Neural cell (in vitro differentiated cells): ENCODE measurements around the gene TFAP2C. TPM values are rescaled to one million over a fixed set of nuclear protein-coding genes. Genes with fewer than 3 reads are reported as not detected.

Experiments
- H2AFZ ChIP-seq: fragments of 200-600, 300-800 bp; sonication (generic), shearing (Covaris generic); 2 replicates; pipeline ENCODE4 v1.6.0; 2014; ENCODE audit warnings: low read depth, mild to moderate bottlenecking, antibody characterized with exemption, low read length, moderate library complexity
- H3F3A ChIP-seq: fragments of 200-600 bp; shearing (Covaris generic); 2 replicates; pipeline ENCODE4 v1.6.1; 2016; ENCODE audit warnings: mild to moderate bottlenecking, moderate library complexity, mixed read lengths, antibody characterized with exemption, low read length; ENCODE audit not compliant: insufficient read depth, poor library complexity, severe bottlenecking
- H3K27ac ChIP-seq: fragments of 200-600, 300-800 bp; sonication (generic), shearing (Covaris generic); 2 replicates; pipeline ENCODE4 v1.5.1; 2014; ENCODE audit warnings: mild to moderate bottlenecking, low read length, moderate library complexity
- H3K27me3 ChIP-seq: fragments of 300-800, 200-600 bp; sonication (generic), shearing (Covaris generic); 2 replicates; pipeline ENCODE4 v1.6.0; 2014; ENCODE audit warnings: mild to moderate bottlenecking, low read depth, low read length, moderate library complexity; ENCODE audit not compliant: insufficient read depth
- H3K36me3 ChIP-seq: fragments of 300-800, 200-600 bp; sonication (generic), shearing (Covaris generic); 2 replicates; pipeline ENCODE4 v1.5.1; 2014; ENCODE audit warnings: mild to moderate bottlenecking, antibody characterized with exemption, low read length, moderate library complexity; ENCODE audit not compliant: insufficient read depth
- H3K4me2 ChIP-seq: fragments of 300-800, 200-600 bp; sonication (generic), shearing (Covaris generic); 2 replicates; pipeline ENCODE4 v1.6.0; 2014; ENCODE audit warnings: mild to moderate bottlenecking, low read length
- H3K4me3 ChIP-seq: fragments of 300-800, 200-600 bp; sonication (generic), shearing (Covaris generic); 2 replicates; pipeline ENCODE4 v1.5.1; 2014; ENCODE audit warnings: mild to moderate bottlenecking, low read length, moderate library complexity
- H3K79me2 ChIP-seq: fragments of 200-600 bp; shearing (Covaris generic); replicated peaks from 2 replicates; pipeline ENCODE4 v1.6.0; 2014; ENCODE audit warnings: mild to moderate bottlenecking, low read length, moderate library complexity; ENCODE audit not compliant: insufficient read depth
- H3K9ac ChIP-seq: fragments of 300-800, 200-600 bp; sonication (generic), shearing (Covaris generic); 2 replicates; pipeline ENCODE4 v1.6.1; 2016; ENCODE audit warnings: mild to moderate bottlenecking, low read length, mixed read lengths
- H3K9me2 ChIP-seq: fragments of 200-600 bp; shearing (Covaris generic); 2 replicates; pipeline ENCODE4 v1.6.1; 2016; ENCODE audit warnings: mild to moderate bottlenecking, low read length, mixed read lengths; ENCODE audit not compliant: insufficient read depth
- H3K9me3 ChIP-seq: fragments of 200-600, 300-800 bp; sonication (generic), shearing (Covaris generic); 2 replicates; pipeline ENCODE4 v1.6.1; 2016; ENCODE audit warnings: mild to moderate bottlenecking, mixed run types, low read length, moderate library complexity, mixed read lengths
- H4K20me1 ChIP-seq: fragments of 200-600 bp; shearing (Covaris generic); 2 replicates; pipeline ENCODE4 v1.6.1; 2016; ENCODE audit warnings: mild to moderate bottlenecking, mixed run types; ENCODE audit not compliant: insufficient read depth
- EP300 ChIP-seq: fragments of 450-650 bp; conservative IDR thresholded peaks from 2 replicates; pipeline ENCODE4 v1.6.1; 2014; ENCODE audit warnings: antibody characterized with exemption, mild to moderate bottlenecking, moderate library complexity; ENCODE audit not compliant: poor library complexity, severe bottlenecking
- EZH2 ChIP-seq: fragments of 200-600, 300-800 bp; shearing (Covaris generic), sonication (generic); IDR thresholded peaks from 2 replicates; pipeline ENCODE4 v1.6.1; 2014; ENCODE audit warnings: antibody characterized with exemption, low read length, borderline replicate concordance, mild to moderate bottlenecking; ENCODE audit not compliant: insufficient read depth, poor library complexity, severe bottlenecking
- MXI1 ChIP-seq: fragments of 450-650 bp; conservative IDR thresholded peaks from 2 replicates; pipeline ENCODE4 v1.6.1; 2014; ENCODE audit warnings: antibody characterized with exemption, mild to moderate bottlenecking; ENCODE audit not compliant: poor library complexity, severe bottlenecking
- POLR2AphosphoS5 ChIP-seq: IDR thresholded peaks from 2 replicates; pipeline ENCODE4 v1.6.1; 2012
- RAD21 ChIP-seq: fragments of 450-650 bp; conservative IDR thresholded peaks from 2 replicates; pipeline ENCODE4 v1.6.1; 2014; ENCODE audit warnings: antibody characterized with exemption, mild to moderate bottlenecking, moderate library complexity
- SMC3 ChIP-seq: fragments of 450-650 bp; conservative IDR thresholded peaks from 2 replicates; pipeline ENCODE4 v1.6.1; 2014; ENCODE audit warnings: antibody characterized with exemption, mild to moderate bottlenecking, moderate library complexity; ENCODE audit not compliant: poor library complexity
- TAF1 ChIP-seq: IDR thresholded peaks from 2 replicates; pipeline ENCODE4 v1.6.1; 2012; ENCODE audit warnings: low read depth
- polyA plus RNA-seq: library from polyadenylated mRNA; depleted of rRNA; stranded (reverse); fragments of >200 nt; gene quantifications from 2 replicates; pipeline ENCODE4 v1.2.3, GENCODE V29; 2014
- TF ChIP-seq, protein P1 (sequence below): IDR thresholded peaks from 2 replicates; pipeline ENCODE4 v1.6.1; 2012; ENCODE audit warnings: borderline replicate concordance
- TF ChIP-seq, protein P2 (sequence below): fragments of 450-650 bp; IDR thresholded peaks from 2 replicates; pipeline ENCODE4 v1.5.1; 2014; ENCODE audit warnings: antibody characterized with exemption, mild to moderate bottlenecking, moderate library complexity; ENCODE audit not compliant: poor library complexity, severe bottlenecking

Gene TFAP2C
- polyA plus RNA-seq, 1 donor from 2014 or later = not detected

DNA sequence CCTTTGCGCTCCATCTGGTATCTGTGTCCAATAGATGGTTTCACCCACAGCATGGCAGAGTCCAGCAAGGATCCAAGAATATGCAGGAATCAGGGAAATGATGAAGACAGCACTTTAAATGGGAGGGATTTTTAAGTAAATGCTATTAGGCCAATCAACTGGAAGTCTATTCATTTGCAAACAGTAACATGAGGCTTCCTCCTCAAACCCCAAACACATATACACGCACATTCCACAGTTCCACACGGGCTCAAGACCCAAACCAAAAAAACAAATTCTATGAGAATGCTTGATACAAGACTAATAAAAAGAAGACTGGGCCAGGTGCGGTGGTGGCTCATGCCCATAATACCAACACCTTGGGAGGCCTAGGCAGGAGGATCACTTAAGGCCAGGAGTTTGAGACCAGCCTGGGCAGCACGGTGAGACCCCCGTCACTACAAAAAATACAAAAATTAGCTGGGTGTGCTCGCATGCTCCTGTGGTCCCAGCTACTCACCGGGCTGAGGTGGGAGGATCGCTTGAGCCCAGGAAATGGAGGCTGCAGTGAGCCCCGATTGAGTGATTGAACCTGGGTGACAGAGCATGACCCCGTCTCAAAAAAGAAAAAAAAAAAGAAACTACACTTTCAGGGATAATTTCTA is 21.9 kb upstream of the TFAP2C start:
- Histone ChIP-seq H3K27ac (no peak overlapping the region), H2AFZ (no peak overlapping the region), H3F3A (no peaks in the 10 kb centered on the region), H4K20me1 (no peaks in the 10 kb centered on the region), H3K36me3 (no peaks in the 10 kb centered on the region), H3K79me2 (no peaks in the 10 kb centered on the region), H3K9me3 (no peaks in the 10 kb centered on the region), H3K4me3 (no peak overlapping the region), H3K4me2 (no peak overlapping the region), H3K9ac (no peak overlapping the region), H3K27me3 (no peaks in the 10 kb centered on the region), H3K9me2 (no peaks in the 10 kb centered on the region)
- TF ChIP-seq SMC3 = no peak
- TF ChIP-seq, protein P1, sequence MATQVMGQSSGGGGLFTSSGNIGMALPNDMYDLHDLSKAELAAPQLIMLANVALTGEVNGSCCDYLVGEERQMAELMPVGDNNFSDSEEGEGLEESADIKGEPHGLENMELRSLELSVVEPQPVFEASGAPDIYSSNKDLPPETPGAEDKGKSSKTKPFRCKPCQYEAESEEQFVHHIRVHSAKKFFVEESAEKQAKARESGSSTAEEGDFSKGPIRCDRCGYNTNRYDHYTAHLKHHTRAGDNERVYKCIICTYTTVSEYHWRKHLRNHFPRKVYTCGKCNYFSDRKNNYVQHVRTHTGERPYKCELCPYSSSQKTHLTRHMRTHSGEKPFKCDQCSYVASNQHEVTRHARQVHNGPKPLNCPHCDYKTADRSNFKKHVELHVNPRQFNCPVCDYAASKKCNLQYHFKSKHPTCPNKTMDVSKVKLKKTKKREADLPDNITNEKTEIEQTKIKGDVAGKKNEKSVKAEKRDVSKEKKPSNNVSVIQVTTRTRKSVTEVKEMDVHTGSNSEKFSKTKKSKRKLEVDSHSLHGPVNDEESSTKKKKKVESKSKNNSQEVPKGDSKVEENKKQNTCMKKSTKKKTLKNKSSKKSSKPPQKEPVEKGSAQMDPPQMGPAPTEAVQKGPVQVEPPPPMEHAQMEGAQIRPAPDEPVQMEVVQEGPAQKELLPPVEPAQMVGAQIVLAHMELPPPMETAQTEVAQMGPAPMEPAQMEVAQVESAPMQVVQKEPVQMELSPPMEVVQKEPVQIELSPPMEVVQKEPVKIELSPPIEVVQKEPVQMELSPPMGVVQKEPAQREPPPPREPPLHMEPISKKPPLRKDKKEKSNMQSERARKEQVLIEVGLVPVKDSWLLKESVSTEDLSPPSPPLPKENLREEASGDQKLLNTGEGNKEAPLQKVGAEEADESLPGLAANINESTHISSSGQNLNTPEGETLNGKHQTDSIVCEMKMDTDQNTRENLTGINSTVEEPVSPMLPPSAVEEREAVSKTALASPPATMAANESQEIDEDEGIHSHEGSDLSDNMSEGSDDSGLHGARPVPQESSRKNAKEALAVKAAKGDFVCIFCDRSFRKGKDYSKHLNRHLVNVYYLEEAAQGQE = no peak
- TF ChIP-seq EZH2 = no peak
- TF ChIP-seq MXI1 = no peak
- TF ChIP-seq POLR2AphosphoS5 = no peak
- TF ChIP-seq, protein P2, sequence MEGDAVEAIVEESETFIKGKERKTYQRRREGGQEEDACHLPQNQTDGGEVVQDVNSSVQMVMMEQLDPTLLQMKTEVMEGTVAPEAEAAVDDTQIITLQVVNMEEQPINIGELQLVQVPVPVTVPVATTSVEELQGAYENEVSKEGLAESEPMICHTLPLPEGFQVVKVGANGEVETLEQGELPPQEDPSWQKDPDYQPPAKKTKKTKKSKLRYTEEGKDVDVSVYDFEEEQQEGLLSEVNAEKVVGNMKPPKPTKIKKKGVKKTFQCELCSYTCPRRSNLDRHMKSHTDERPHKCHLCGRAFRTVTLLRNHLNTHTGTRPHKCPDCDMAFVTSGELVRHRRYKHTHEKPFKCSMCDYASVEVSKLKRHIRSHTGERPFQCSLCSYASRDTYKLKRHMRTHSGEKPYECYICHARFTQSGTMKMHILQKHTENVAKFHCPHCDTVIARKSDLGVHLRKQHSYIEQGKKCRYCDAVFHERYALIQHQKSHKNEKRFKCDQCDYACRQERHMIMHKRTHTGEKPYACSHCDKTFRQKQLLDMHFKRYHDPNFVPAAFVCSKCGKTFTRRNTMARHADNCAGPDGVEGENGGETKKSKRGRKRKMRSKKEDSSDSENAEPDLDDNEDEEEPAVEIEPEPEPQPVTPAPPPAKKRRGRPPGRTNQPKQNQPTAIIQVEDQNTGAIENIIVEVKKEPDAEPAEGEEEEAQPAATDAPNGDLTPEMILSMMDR = no peak
- TF ChIP-seq RAD21 = no peak
- no peak for TF ChIP-seq TAF1
- TF ChIP-seq EP300 = no peak

DNA sequence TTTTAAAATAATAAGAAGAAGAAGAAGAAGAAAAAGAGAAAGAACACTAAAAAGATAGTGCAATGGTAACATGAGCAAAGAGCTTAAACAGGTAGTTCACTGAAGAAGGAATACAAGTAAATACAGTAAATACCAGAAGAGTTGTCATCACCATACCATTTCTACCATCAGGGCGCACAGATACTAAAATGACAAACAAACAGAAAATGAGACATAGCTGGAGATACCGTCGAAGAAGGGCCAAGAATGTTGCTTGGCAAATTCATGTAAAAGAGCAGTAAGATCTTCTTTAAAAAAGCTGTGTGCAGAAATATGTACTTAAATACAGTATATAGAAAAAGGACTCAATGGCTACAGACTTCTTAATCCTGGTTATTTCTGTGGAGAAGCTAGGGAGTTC is 20.7 kb upstream of the TFAP2C start:
- no peaks in the 10 kb centered on the region for H3K79me2 ChIP-seq
- no peak overlapping the region for H2AFZ ChIP-seq
- no peaks in the 10 kb centered on the region for H3K9me3 ChIP-seq
- H3K9me2 ChIP-seq = no peaks in the 10 kb centered on the region
- no peaks in the 10 kb centered on the region for H3K36me3 ChIP-seq
- H3K4me3 ChIP-seq = no peak overlapping the region
- H3K27me3 ChIP-seq = no peaks in the 10 kb centered on the region
- no peaks in the 10 kb centered on the region for H4K20me1 ChIP-seq
- no peak overlapping the region for H3K4me2 ChIP-seq
- TF ChIP-seq MXI1 (no peak), TAF1 (no peak), POLR2AphosphoS5 (no peak), EZH2 (no peak), EP300 (no peak)
- TF ChIP-seq, protein P2 = no peak
- H3K9ac ChIP-seq = no peak overlapping the region
- H3F3A ChIP-seq = no peaks in the 10 kb centered on the region
- no peak overlapping the region for H3K27ac ChIP-seq
